NCI-H524 (cell line): ENCODE measurements around the gene SETBP1.

Experiments used
- DNase-seq, 2 experiments: peaks; one replicate each; lab custom pipeline; 2025; lab: John Stamatoyannopoulos, UW

The SETBP1 gene

DNA sequence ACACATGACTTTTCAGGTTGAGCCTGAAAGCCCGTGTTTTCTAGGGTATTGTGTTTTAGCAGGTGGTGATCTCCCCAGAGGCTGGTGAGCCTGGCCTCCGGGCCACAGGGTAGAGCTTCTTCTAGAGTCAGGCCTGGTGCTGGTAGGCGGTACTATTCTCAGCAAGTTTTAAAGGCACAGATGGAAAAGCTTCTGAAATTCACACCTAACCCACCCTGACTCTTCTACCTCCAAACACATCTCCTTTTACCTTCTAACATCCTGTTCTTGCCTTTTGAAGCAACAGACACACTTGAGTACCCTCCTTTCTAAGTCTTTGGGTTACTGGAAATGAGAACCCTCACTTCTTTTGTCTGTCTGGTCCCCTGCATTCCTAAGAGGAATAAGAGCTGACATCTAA lies 191.1 kb downstream of the SETBP1 start:
- no peak for DNase-seq

DNA sequence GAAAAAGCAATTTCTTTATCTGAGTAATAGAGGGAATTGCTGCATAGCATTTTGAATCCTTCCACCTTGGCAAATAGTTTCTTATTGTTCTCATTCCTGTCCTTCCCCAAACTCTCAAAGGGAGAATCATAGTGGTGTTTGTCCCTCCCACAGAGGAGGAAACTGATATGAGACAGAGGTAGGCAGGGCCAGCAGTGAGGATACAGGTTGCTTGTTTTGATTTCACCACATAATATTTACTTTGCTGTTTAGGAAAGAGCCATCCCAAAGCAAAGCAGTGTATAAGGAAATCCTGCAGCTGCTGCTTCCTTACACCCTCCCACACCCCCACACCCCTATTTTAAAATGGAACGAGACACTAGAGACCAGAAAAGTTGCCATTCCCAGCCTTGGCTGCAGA lies 195.3 kb downstream of the SETBP1 start:
- DNase-seq: no peak

DNA sequence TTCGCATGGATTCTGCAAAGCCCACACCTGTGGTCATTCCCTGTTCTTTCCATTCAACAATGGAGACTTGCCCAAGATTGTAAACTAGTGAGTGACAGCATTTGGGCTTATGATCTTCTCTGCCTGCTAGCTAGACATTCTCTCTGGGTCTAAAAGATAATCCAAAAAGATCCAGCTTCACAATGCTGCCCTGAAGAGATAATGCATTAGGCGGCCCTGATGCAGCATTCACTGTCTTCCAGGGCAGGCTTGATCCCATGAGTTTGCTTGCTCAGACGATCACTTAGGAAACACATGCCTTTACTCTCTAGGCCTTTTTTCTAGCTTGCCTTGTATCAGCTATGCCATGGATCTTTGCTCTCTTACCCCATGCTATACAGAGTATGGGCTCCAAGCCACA lies 196.1 kb downstream of the SETBP1 start:
- no peak for DNase-seq

DNA sequence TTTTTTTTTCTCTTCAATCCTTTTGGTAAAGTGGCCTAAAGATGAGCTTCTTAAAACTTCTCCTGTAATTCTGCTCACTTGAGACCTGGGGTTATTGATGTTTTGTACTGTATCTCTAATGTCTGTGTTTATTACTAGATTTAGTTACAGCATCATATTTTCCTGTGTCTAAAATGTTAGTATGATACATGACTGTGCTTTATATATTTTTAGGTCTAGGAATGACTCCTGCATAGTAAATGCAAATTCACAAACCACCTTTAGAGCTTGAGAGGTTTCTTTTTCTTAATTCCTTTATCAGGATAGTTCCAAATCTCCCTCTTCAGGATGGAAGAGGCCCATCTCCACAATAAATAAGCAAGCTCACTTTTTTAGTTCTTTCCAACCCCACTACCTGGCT lies 197.6 kb downstream of the SETBP1 start:
- DNase-seq: no peak

DNA sequence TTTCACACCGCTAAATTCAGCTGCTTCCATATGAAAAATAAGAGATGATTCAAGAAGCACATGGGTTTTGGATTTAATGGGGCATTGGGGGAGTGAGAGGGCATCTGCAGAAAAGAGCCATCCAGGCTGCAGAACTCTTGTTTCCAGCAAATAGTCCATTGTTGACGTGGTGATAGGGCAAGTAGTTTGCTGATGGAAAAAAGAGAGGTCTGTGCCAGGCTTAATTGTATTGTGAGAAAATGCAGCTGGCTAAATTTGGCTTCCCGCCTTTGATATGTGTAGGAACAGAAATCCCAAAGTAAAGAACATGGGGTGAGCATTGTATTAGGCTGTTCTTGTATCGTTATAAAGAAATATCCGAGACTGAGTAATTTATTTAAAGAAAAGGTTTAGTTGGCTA lies 199.5 kb downstream of the SETBP1 start:
- no peak for DNase-seq

DNA sequence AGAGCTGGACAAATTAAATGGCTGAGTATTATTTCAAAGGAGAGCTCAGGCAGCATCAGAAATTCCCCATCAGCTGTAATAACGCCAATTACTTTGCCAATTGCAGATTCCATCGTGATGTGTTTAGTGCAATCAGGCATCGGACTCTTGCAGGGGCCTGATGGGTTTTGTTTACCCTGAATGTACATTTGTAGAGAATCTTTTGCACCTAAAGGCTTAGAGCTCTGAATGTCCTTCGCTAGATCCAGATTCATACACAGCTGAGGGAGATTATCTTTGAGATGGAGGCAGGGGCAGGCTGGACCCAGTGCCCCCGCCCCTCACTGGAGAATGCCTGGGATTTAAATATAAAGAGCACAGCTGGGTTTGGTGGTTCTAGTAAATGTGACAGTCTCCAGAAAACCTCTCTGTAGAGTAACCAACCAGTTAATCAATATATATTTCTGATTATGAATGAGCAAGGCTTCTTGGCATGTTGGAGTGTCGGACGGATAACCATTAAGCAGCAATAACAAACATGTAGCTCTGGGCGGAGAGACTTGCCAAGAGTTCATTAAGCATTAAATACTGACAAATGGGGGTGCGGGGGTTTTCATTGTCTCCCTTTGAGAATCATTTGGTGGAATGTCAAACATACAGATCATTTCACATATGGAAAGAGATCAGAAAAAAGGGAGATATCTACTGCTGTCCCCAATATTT lies 200.9 kb downstream of the SETBP1 start:
- DNase-seq: no peak

DNA sequence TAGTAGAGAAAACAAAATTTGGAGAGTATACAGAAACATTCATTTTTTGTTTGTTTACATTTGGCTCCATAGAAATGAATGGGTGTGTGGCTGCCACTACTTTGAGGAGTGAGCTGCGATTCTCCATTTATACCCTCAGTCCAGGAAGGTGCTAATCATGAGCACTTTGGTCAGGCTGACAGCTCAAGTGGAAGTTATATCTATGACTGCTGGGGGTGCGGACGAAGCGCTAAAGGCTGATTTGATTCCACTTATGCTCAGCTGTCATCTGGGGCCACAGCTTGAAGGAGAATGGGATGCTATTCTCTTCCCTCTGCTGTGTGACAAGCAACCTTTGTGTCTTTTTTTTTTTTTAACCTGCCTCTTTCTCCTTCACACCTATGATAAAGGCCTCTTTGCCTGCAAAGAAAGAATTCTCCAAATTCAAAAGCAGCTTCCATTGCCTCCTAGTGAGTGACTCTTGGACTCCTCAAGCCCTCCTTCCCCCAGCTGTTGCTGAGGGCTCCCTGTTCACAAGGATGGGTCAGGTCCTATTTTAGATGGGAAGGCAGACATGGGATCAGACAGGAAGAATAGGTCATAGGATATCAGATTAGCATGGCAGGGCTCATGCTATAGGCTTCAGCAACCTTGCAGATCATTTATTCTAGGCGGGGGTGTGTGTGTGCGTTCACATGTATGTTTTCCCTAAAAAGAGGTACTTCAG lies 201.6 kb downstream of the SETBP1 start:
- peak in 1 of 2 experiments; percentile 47 for DNase-seq

DNA sequence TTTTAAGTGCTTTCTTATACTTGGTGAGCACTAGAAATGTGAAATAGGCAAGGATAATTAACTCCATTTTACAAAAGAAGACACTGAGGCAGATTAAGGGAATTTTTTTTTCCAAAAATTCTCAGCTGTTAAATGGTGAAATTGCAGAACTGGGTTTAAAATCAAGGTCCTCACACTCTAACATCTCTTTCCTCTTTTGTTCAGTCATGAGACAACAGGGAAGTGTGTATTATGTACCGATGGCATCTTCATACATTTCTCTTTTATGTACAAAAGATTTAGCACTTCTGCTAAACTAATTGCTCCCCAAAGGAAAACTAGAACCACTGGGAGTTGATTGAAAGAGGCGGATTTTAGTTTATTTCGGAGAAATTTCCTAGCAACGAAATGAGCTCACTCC lies 203.0 kb downstream of the SETBP1 start:
- no peak for DNase-seq

DNA sequence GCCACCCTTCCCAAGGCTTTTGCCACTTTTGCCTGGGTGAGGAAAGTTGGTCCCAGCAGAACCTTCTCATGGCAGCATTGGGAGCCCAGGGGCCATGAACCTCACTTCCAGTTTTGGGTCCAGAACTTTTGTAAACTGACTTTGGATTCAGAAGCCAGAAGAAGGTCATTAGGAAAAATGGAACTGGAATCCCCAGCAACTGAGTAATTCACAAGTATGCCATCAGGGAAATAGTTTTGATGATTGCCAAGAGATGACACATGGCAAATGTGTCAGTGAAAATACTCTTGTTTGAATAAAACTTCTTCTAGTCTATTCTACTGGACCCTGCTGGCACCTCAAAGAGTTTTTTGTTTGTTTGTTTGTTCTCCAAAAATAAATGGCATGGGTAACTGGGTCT lies 203.7 kb downstream of the SETBP1 start:
- no peak for DNase-seq

DNA sequence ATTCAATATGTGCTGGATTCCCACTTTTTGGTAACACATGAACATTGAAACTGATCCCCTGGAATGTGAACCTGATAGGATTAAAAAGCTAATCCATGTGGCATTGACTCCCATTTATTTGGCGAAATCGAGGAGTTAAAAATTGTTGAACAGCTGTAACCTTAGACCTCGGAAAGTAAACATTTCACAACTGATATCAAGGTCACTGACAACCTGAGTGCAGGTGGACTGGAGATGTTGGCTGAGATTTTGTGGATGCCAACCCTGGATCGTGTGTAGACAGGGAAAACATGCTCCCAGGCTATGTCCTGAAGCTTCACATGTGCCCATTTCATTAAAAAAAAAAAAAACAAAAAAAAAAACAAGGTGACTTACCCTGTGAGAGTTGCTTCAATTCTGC lies 204.8 kb downstream of the SETBP1 start:
- DNase-seq: peak in 1 of 2 experiments; percentile 34

DNA sequence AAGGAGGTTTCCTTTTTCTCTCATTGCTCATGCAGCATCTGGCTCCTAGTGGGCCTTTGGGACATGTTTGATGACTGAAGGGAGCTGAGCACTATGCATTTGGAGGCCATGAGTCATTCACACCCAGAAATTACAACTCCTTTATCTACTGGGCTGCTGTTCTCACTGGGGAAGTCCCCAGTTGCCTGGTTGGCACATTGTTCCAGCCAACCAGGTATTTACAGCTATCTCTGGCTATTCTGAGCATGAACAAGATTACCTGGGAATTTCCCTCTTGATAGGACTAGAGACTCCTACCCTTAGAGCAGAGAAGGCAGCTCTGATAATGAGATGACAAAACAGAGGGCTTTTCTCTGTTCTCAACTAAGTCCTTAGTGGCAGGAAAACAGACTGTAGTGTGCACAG lies 206.5 kb downstream of the SETBP1 start:
- no peak for DNase-seq

DNA sequence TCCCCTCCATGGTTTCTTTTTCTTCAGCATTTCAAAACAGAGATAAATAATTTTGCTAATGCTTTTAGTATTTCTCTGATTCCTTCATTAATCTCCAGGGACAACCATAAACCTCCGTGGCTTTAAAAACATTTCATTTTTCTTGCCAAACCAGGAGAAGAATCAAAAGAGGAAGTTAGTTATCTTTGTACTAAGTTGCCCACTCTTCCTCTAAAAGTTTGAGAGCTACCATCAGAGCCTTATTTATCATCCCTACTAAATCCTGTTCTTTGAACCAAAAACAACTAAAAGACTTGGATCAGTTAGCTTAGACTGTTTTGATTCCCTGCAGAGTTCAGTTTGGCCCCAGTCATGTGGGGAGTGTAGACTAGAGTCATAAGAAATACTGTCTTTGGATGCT lies 208.4 kb downstream of the SETBP1 start:
- DNase-seq: no peak

DNA sequence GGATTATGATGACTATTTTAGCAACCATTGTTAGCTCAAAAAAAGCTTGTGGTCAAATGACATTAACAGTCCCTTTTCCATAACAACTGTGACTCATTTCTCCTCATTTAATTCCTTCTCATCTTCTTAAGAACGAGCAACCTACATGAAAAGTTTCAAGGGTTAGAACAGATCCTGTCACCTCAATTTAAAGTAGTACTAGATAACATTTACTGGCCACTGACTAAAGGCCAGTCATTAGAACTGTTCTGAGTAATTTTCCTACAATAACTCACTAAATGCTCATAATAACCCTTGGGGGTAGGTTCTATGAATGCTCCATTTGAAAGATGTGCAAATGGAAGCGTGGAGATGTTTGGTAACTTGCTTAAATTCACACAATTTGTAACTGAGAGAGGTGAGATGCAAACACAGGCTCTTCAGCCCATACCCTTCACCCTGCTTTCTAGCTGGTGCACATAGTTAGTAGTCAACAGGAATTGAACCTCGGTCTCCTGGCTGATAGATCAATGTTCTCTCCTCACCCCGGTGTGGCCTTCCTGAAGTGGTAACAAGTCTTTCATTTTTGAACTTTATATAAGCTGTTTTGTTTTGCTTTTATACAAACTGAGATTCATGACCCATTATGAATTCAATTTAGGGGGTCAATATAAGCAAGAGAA lies 212.5 kb downstream of the SETBP1 start:
- no peak for DNase-seq

DNA sequence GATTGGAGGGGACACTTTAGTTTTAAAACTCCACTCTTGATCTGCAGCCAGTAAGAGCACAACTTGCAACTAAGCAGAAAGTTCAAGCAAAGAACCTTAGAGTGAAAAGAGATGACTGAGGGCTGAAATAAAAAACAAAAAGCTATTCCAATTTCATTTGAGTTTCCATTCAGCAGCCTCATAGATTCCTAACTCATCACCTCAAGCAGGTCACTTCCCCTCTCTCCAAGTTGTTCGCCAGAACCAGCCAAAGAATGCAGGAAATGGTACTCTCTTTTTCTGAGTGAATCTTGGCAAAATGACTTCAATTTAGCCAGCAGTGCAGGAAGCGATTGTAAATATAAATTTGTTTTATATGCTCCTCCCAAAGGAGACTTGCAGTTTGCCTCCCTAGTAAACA lies 213.3 kb downstream of the SETBP1 start:
- no peak for DNase-seq

DNA sequence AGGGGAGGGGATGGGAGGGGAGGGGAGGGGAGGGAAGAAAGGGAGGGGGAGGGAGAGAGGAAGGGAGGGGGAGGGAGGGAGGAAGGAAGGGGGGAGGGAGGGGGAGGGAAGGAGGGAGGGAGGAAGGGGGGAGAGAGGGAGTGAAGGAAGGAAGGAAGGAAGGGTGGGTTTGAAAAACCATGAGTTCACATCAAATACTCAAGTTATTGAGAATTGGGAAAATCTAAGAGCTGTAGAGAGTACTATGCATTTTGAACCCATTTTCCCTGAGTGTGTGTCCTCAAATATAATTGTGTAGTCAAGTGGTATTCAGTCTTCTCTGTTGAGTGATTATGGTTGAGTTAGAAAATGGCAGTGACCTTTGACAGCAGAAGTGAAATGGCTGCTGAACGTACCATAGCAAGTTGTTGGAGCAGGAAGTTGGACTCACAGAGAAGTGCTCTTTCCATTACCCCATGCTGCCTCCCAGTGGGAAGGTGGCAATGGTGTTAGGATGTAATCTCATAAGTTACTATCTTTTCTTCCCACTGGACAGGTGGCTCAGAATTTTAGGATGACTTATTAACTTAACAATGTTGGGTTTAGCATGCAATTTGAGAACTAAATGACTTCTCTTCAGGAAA lies 214.6 kb downstream of the SETBP1 start:
- peak; percentile 65 to 80 for DNase-seq

DNA sequence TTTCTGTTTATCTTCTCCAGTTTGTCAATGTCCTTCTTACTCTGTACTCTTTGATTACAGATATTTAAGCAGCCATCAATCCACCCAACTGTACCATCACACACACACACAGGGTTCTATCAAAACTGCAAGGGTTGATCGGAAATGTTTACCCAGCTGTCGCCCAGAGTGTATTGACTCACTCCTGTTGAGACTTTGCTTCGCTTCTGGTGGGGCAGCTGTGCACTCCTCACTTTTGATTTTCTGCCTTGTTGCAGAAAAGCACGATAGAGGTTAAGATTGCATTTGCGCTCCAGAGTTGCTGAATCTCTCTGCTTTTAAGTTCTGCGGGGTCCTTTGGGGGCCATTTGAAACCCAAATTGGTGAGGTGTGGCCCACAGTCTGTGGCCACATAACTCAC lies 216.2 kb downstream of the SETBP1 start:
- DNase-seq: peak; percentile 28 to 67

DNA sequence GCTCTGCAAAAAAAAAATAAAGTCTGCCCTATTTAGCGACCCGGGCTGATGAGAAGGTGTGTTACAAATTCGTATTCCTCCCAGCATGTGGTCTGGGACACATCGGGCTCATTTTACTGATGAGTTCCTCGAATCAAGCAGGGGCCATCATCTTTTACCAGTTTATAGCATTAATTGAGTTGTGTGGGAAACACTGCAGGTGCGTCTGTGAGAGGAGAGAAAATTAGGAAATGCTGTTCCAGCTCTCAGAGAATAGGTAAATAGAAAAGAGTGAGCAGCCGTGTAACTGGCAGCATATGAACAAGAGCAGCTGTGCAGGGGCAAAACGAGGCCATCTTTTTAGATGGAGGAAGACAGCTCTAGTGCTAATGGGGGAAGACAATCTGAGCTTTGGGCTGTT lies 216.7 kb downstream of the SETBP1 start:
- peak; percentile 66 to 85 for DNase-seq

DNA sequence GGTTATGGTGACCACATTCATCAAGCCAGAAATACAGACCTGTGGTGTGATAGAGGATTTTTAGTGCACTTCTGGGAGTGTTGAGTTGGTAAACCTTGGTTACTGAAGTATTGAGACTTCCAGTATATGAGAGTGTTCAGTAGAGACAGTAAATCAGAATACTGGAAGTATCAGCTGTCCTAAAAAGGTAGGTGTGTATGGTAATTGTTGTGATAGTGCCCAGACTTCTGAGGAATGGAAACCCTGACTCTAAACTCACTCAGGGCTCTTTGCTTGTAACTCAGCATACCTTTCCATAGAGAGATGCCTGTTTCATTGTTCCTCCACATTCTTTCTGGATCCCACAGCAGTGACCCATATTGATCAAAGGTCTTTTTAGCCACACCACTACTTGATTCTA lies 217.1 kb downstream of the SETBP1 start:
- DNase-seq: no peak

DNA sequence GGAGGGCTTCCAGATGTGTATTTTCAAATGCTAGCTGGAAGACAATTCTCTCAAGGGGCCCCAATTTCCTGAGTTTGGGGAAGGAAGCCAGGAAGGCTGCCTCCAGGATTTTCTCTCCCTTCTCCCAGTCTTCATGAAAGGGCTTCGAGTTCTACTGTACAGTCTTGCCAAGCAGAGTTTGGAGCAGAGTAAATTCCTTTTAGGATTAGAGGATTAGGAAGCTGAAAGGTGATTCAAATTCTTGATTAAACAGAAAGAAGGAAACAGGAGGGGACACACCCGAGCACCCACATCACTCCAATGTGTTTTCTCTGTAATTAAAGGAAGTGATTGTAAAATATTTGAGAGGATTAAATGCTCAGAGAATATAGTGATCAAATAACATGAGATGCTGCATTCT lies 217.8 kb downstream of the SETBP1 start:
- DNase-seq: peak; percentile 31 to 69

DNA sequence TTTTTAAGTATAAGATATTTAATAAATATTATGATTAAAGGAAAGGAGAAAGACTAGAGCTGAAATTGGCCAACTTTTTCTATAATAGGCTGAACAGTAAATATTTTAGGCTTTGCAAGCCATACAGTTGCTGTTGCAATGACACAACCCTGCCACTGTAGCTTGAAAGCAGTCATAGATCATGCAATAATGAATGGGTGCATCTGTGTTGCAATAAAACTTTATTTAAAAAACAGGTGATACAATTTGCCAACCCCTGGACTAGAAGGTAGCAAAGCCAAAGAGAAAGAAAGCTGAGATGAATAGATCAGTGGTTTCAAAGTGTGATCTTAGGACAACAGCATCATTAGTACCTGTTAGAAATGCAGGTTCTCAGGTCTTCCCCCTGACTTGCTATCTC lies 219.1 kb downstream of the SETBP1 start:
- no peak for DNase-seq

DNA sequence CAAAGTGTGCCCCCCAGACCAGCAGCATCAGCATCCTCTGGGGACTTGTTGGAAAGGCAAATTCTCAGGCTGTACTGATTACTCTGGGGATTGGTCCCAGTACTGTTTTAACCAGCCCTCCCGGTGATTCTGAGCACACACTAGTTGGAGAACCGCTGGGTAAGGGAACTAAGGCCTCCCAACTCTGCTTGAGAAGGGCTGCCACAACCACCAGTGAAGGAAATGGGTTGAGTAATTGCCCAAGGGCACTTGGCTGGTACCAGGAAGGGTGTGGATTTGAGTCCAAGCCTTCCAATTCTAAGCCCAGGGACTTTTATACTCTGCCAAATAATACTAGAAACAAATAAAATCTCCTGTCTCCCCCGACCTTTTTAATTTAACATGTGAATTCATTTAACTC lies 219.9 kb downstream of the SETBP1 start:
- no peak for DNase-seq

DNA sequence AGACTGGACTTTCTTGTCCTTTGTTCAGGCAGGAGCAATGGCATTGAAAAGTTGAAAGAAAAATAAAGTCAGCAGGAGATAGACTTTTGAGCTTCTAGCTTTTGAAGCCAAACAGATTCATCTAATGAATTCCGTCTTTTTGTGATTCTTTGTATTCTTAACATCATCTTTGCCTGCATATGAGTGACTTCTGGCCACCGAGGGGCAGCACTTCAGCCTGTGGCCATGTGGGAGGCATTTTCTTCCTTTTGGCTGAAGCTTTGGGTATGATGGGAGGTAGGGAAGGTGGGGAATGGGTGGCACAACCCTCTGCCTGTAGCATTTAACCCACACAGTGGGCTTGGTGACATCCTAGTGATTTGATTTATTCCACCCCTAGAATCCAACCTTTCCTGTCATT lies 220.6 kb downstream of the SETBP1 start:
- DNase-seq: peak in 1 of 2 experiments; percentile 21

DNA sequence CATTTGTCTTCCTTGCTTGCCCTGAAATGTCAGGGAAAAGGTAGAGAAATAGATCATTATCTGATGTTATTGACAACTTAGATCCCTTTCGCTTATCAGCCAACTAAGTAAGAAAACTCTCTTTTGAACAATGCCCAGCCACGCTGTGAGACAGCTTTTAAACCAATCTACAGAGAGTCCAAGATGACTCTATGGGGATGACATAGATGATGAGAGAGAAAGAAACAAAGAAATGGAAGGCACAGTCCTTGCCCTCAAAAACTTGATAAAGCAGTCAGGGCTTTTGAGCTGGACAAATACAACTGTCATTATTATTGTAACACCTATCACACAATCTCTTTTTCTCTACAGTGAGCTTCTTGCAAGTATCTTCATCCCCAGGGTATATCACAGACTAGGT lies 222.6 kb downstream of the SETBP1 start:
- no peak for DNase-seq
